ENCODE results near the gene C7orf57. TPM values are rescaled to one million over a fixed set of nuclear protein-coding genes. Genes with fewer than 3 reads are reported as not detected.

C7orf57 gene
- total RNA-seq, 4 donors from 2014 or later: not detected

- WGBS, 2 donors (ENCODE audit: low coverage in 1 of 2): 73 to 74% methylated on average over 3 of the region's 3 CpGs
- Histone ChIP-seq H3K9me3 (no peaks in the 10 kb centered on the region), H3K36me3 (no peaks in the 10 kb centered on the region), H3K4me3 (no peak overlapping the region), H3K27ac (no peak overlapping the region), H3K27me3 (peaks cover 5% of the 10 kb centered on the region), H3K4me1 (no peaks in the 10 kb centered on the region)
- ATAC-seq: no peak
- TF ChIP-seq POLR2AphosphoS5 (IDR thresholded peaks at IDR 0.05): no peak
- TF ChIP-seq CTCF (IDR thresholded peaks at IDR 0.05): no peak
- no peak for TF ChIP-seq EP300 (IDR thresholded peaks at IDR 0.05)
- TF ChIP-seq POLR2A (IDR thresholded peaks at IDR 0.05): no peak
These were observed 6.3 kb downstream of the C7orf57 start for GRCh38 chr7:48041653-48041970.

- WGBS, 2 donors (ENCODE audit: low coverage in 1 of 2): 52 to 75% methylated on average over 3 of the region's 3 CpGs
- TF ChIP-seq POLR2AphosphoS5 (IDR thresholded peaks at IDR 0.05): no peak
- no peak for TF ChIP-seq POLR2A (IDR thresholded peaks at IDR 0.05)
- no peak for TF ChIP-seq CTCF (IDR thresholded peaks at IDR 0.05)
- TF ChIP-seq EP300 (IDR thresholded peaks at IDR 0.05): no peak
- no peak for ATAC-seq
These were observed 6.9 kb downstream of the C7orf57 start for GRCh38 chr7:48042216-48042615.

GRCh38 chr7:48042636-48043035 lies 7.3 kb downstream of the C7orf57 start:
- Histone ChIP-seq H3K27ac (no peak overlapping the region), H3K4me3 (no peak overlapping the region), H3K4me1 (no peaks in the 10 kb centered on the region), H3K27me3 (no peaks in the 10 kb centered on the region), H3K36me3 (no peaks in the 10 kb centered on the region), H3K9me3 (no peaks in the 10 kb centered on the region)
- no peak for TF ChIP-seq EP300 (IDR thresholded peaks at IDR 0.05)
- no peak for TF ChIP-seq POLR2A (IDR thresholded peaks at IDR 0.05)
- TF ChIP-seq POLR2AphosphoS5 (IDR thresholded peaks at IDR 0.05): no peak
- TF ChIP-seq CTCF (IDR thresholded peaks at IDR 0.05): no peak
- ATAC-seq: no peak
- 50 to 53% methylated on average over 2 to 3 of the region's 3 CpGs for WGBS, 2 donors (ENCODE audit: low coverage in 1 of 2)

More at GRCh38 chr7:48042216-48042615, 6.9 kb downstream of the C7orf57 start:
- H3K36me3 ChIP-seq: no peaks in the 10 kb centered on the region
- H3K4me1 ChIP-seq: no peaks in the 10 kb centered on the region
- no peak overlapping the region for H3K27ac ChIP-seq
- no peaks in the 10 kb centered on the region for H3K9me3 ChIP-seq
- no peak overlapping the region for H3K4me3 ChIP-seq
- no peaks in the 10 kb centered on the region for H3K27me3 ChIP-seq

GRCh38 chr7:48045195-48045765 lies 9.9 kb downstream of the C7orf57 start:
- Histone ChIP-seq H3K27ac (no peak overlapping the region), H3K4me3 (no peak overlapping the region), H3K9me3 (no peaks in the 10 kb centered on the region), H3K4me1 (no peaks in the 10 kb centered on the region), H3K36me3 (no peaks in the 10 kb centered on the region), H3K27me3 (no peaks in the 10 kb centered on the region)
- WGBS, 2 donors (ENCODE audit: low coverage in 1 of 2): 50 to 72% methylated on average over 3 to 4 of the region's 9 CpGs
- ATAC-seq: no peak
- no peak for TF ChIP-seq POLR2AphosphoS5 (IDR thresholded peaks at IDR 0.05)
- no peak for TF ChIP-seq CTCF (IDR thresholded peaks at IDR 0.05)
- TF ChIP-seq EP300 (IDR thresholded peaks at IDR 0.05): no peak
- TF ChIP-seq POLR2A (IDR thresholded peaks at IDR 0.05): no peak

- Histone ChIP-seq H3K27ac (no peak overlapping the region), H3K9me3 (no peaks in the 10 kb centered on the region), H3K4me3 (no peak overlapping the region), H3K27me3 (no peaks in the 10 kb centered on the region), H3K4me1 (no peaks in the 10 kb centered on the region), H3K36me3 (no peaks in the 10 kb centered on the region)
- 63 to 72% methylated on average over 6 to 14 of the region's 14 CpGs for WGBS, 2 donors (ENCODE audit: low coverage in 1 of 2)
- ATAC-seq: no peak
- TF ChIP-seq POLR2A (IDR thresholded peaks at IDR 0.05): no peak
- no peak for TF ChIP-seq POLR2AphosphoS5 (IDR thresholded peaks at IDR 0.05)
- TF ChIP-seq CTCF (IDR thresholded peaks at IDR 0.05): no peak
- no peak for TF ChIP-seq EP300 (IDR thresholded peaks at IDR 0.05)
These were observed 11.1 kb downstream of the C7orf57 start for GRCh38 chr7:48046458-48046857.

Data from gastroesophageal sphincter (tissue), 4 donors.